T-cell (primary cell): ENCODE data around the gene ALPK3. TPM values are rescaled to one million over a fixed set of nuclear protein-coding genes. Genes with fewer than 3 reads are reported as not detected.

Experiments used
- ATAC-seq, 4 experiments: fragments of 200-7000 bp in 3 of 4; fragments of 150-1000 bp in 1 of 4; cut with Tn5 transposase; replicated peaks in 1 of 4; 1 replicate in 3 of 4; 2 replicates in 1 of 4; pipeline ENCODE4 v1.10.0; 2021; ENCODE audit warnings: moderate library complexity in 3 of 4, mild to moderate bottlenecking in 2 of 4, moderate number of reproducible peaks in 1 of 4
- CTCF ChIA-PET, 2 donors: fragments of 300-600 bp; sonication (Branson Sonifier 250); formaldehyde crosslinking; loops; one replicate each; lab custom pipeline; 2022; ENCODE audit warnings: antibody characterized with exemption in 2 of 2; lab: Charles Lee
- POLR2A ChIA-PET, 2 donors: fragments of 300-600 bp; sonication (Branson Sonifier 250); formaldehyde crosslinking; loops; one replicate each; lab custom pipeline; 2022; ENCODE audit warnings: antibody characterized with exemption in 2 of 2; lab: Charles Lee
- DNase-seq, 35 experiments: peaks; one replicate each; pipeline versions ENCODE4 v3.0.0 to v3.0.0-alpha.2; 2013 to 2023
- H3K27ac ChIP-seq: one replicate; pipeline ENCODE4 v1.5.1; 2013; ENCODE audit warnings: low read length
- H3K27me3 ChIP-seq, 2 experiments: replicated peaks in 1 of 2; 1 replicate in 1 of 2; 2 replicates in 1 of 2; pipeline versions ENCODE4 v1.6.1 to v1.7.0; 2013; ENCODE audit warnings: low read length in 1 of 2, mixed read lengths in 1 of 2; ENCODE audit not compliant: control insufficient read depth in 2 of 2, insufficient read depth in 2 of 2; ENCODE audit errors: extremely low read depth in 1 of 2
- H3K36me3 ChIP-seq, 2 donors: 1 replicate in 1 of 2; 2 replicates in 1 of 2; pipeline versions ENCODE4 v1.6.1 to v1.7.0; 2013; ENCODE audit warnings: low read length in 1 of 2; ENCODE audit not compliant: control insufficient read depth in 2 of 2, insufficient read depth in 1 of 2; ENCODE audit errors: extremely low read depth in 1 of 2
- H3K4me1 ChIP-seq, 2 experiments: 1 replicate in 1 of 2; 2 replicates in 1 of 2; pipeline versions ENCODE4 v1.6.1 to v1.7.0; 2013; ENCODE audit warnings: low read length in 2 of 2, mixed read lengths in 1 of 2; ENCODE audit not compliant: insufficient read depth in 2 of 2, control insufficient read depth in 1 of 2; ENCODE audit errors: extremely low read depth in 1 of 2
- H3K4me3 ChIP-seq, 2 donors: 1 replicate in 1 of 2; 2 replicates in 1 of 2; pipeline versions ENCODE4 v1.5.1 to v1.7.0; 2013; ENCODE audit warnings: mild to moderate bottlenecking in 2 of 2, low read length in 1 of 2, moderate library complexity in 1 of 2; ENCODE audit not compliant: control insufficient read depth in 1 of 2; ENCODE audit errors: extremely low read depth in 1 of 2
- H3K9me3 ChIP-seq: 2 replicates; pipeline ENCODE4 v1.7.0; 2013
- H3K27ac Mint-ChIP-seq, 2 donors: one replicate each; pipeline ENCODE4 v1.8.0; 2020 to 2021; ENCODE audit warnings: mild to moderate bottlenecking in 2 of 2, mixed read lengths in 2 of 2
- H3K27me3 Mint-ChIP-seq, 2 donors: one replicate each; pipeline ENCODE4 v1.8.0; 2021 to 2022; ENCODE audit warnings: mixed read lengths in 2 of 2
- H3K36me3 Mint-ChIP-seq: one replicate; pipeline ENCODE4 v1.8.0; 2021; ENCODE audit warnings: mixed read lengths
- H3K4me1 Mint-ChIP-seq, 3 donors: one replicate each; pipeline ENCODE4 v1.8.0; 2020 to 2022; ENCODE audit warnings: mixed read lengths in 3 of 3, mild to moderate bottlenecking in 1 of 3
- H3K4me3 Mint-ChIP-seq, 3 donors: one replicate each; pipeline ENCODE4 v1.8.0; 2020 to 2022; ENCODE audit warnings: mild to moderate bottlenecking in 3 of 3, mixed read lengths in 3 of 3, moderate library complexity in 3 of 3
- H3K9me3 Mint-ChIP-seq, 3 donors: one replicate each; pipeline ENCODE4 v1.8.0; 2020 to 2022; ENCODE audit warnings: mixed read lengths in 3 of 3
- WGBS: methylation state at CpG from one replicate; pipeline ENCODE4 v1.1.5; 2013; ENCODE audit warnings: missing lambda C conversion rate; ENCODE audit not compliant: insufficient coverage; 5-methylcytosine and 5-hydroxymethylcytosine counted together
- total RNA-seq, 35 experiments: library from RNA in 6 of 35; stranded (reverse) in 6 of 35; fragments of 120-200 nt in 1 of 35; gene quantifications; one replicate each; pipeline versions ENCODE4 v1.2.1 to v1.2.4 and lab custom pipeline; 2013 to 2026

Gene ALPK3
- total RNA-seq, 5 donors from 2014 or later (not counting 1 experiment from before 2014, with no cell fraction given), result 0.16 to 0.82 (median 0.22) TPM

- POLR2A ChIA-PET, result no interaction called here
- 83% methylated on average over 8 of the region's 15 CpGs for WGBS
Observed at GRCh38 chr15:84859651-84860050, 42.5 kb downstream of the ALPK3 start.

GRCh38 chr15:84861781-84862180 lies 44.6 kb downstream of the ALPK3 start:
- no peak for DNase-seq
- H3K9me3 Mint-ChIP-seq, result no peaks in the 10 kb centered on the region
- no peak overlapping the region for H3K27ac Mint-ChIP-seq
- CTCF ChIA-PET, result interaction anchor here in 1 of 2 donors (0.6 to 0.8 kb wide), 2 partner anchors 9 to 228 kb away, joined by 3 to 4 read pairs; no protein-coding TSS in a partner anchor
- H3K36me3 ChIP-seq, result no peaks in the 10 kb centered on the region
- no peak overlapping the region for H3K4me3 ChIP-seq
- no peaks in the 10 kb centered on the region for H3K9me3 ChIP-seq
- peaks cover 0 to 3% of the 10 kb centered on the region in 2 experiments for H3K27me3 ChIP-seq
- no peaks in the 10 kb centered on the region for H3K36me3 Mint-ChIP-seq
- POLR2A ChIA-PET, result no interaction called here
- H3K4me3 Mint-ChIP-seq, result no peak overlapping the region
- ATAC-seq, result no peak
- no peaks in the 10 kb centered on the region for H3K27me3 Mint-ChIP-seq
- H3K4me1 ChIP-seq, result no peaks in the 10 kb centered on the region
- 80% methylated on average over 1 of the region's 3 CpGs for WGBS
- H3K27ac ChIP-seq, result no peak overlapping the region
- H3K4me1 Mint-ChIP-seq, result no peaks in the 10 kb centered on the region

More at GRCh38 chr15:84859651-84860050, 42.5 kb downstream of the ALPK3 start:
- Mint-ChIP-seq H3K9me3 (no peaks in the 10 kb centered on the region), H3K4me3 (no peak overlapping the region), H3K27ac (no peak overlapping the region), H3K36me3 (no peaks in the 10 kb centered on the region), H3K4me1 (no peaks in the 10 kb centered on the region), H3K27me3 (no peaks in the 10 kb centered on the region)
- Histone ChIP-seq H3K9me3 (no peaks in the 10 kb centered on the region), H3K27ac (no peak overlapping the region), H3K36me3 (no peaks in the 10 kb centered on the region), H3K27me3 (peaks cover 0 to 3% of the 10 kb centered on the region in 2 experiments), H3K4me1 (no peaks in the 10 kb centered on the region), H3K4me3 (no peak overlapping the region)
- CTCF ChIA-PET, result no interaction called here
- ATAC-seq (no peak), DNase-seq (no peak)

GRCh38 chr15:84862214-84862975 lies 45.2 kb downstream of the ALPK3 start:
- no peaks in the 10 kb centered on the region for H3K9me3 Mint-ChIP-seq
- CTCF ChIA-PET, result no interaction called here

GRCh38 chr15:84863565-84864443 lies 46.6 kb downstream of the ALPK3 start:
- H3K4me1 Mint-ChIP-seq, result no peaks in the 10 kb centered on the region
- H3K36me3 ChIP-seq, result no peaks in the 10 kb centered on the region
- POLR2A ChIA-PET, result interaction anchor here in 1 of 2 donors (0.8 kb wide), 1 partner anchor 1807 kb away, joined by 3 read pairs; no protein-coding TSS in a partner anchor
- no peaks in the 10 kb centered on the region for H3K9me3 Mint-ChIP-seq
- H3K27me3 Mint-ChIP-seq, result no peaks in the 10 kb centered on the region
- 79% methylated on average over 11 of the region's 13 CpGs for WGBS
- no peak overlapping the region for H3K4me3 Mint-ChIP-seq
- H3K4me1 ChIP-seq, result no peaks in the 10 kb centered on the region
- H3K36me3 Mint-ChIP-seq, result no peaks in the 10 kb centered on the region
- ATAC-seq (no peak), DNase-seq (no peak)
- H3K27ac ChIP-seq, result no peak overlapping the region
- CTCF ChIA-PET, result no interaction called here
- H3K4me3 ChIP-seq, result no peak overlapping the region
- H3K9me3 ChIP-seq, result no peaks in the 10 kb centered on the region
- no peak overlapping the region for H3K27ac Mint-ChIP-seq
- H3K27me3 ChIP-seq, result no peaks in the 10 kb centered on the region

More at GRCh38 chr15:84862214-84862975, 45.2 kb downstream of the ALPK3 start:
- Histone ChIP-seq H3K4me3 (no peak overlapping the region), H3K9me3 (no peaks in the 10 kb centered on the region), H3K27me3 (peaks cover 0 to 3% of the 10 kb centered on the region in 2 experiments), H3K27ac (no peak overlapping the region), H3K36me3 (no peaks in the 10 kb centered on the region), H3K4me1 (no peaks in the 10 kb centered on the region)
- no peaks in the 10 kb centered on the region for H3K27me3 Mint-ChIP-seq
- WGBS, result 93% methylated on average over 11 of the region's 17 CpGs
- POLR2A ChIA-PET, result no interaction called here
- H3K4me1 Mint-ChIP-seq, result no peaks in the 10 kb centered on the region
- H3K27ac Mint-ChIP-seq, result no peak overlapping the region
- no peaks in the 10 kb centered on the region for H3K36me3 Mint-ChIP-seq
- no peak for ATAC-seq
- H3K4me3 Mint-ChIP-seq, result no peak overlapping the region
- no peak for DNase-seq

- ATAC-seq, result no peak
- no peaks in the 10 kb centered on the region for H3K4me1 ChIP-seq
- ChIA-PET POLR2A (interaction anchor here in 1 of 2 donors (0.8 kb wide), 1 partner anchor 1807 kb away, joined by 3 read pairs; no protein-coding TSS in a partner anchor), CTCF (no interaction called here)
- H3K4me3 ChIP-seq, result no peak overlapping the region
- no peak for DNase-seq
- Mint-ChIP-seq H3K27me3 (no peaks in the 10 kb centered on the region), H3K27ac (no peak overlapping the region), H3K4me3 (no peak overlapping the region), H3K36me3 (no peaks in the 10 kb centered on the region), H3K9me3 (no peaks in the 10 kb centered on the region), H3K4me1 (no peaks in the 10 kb centered on the region)
- peaks cover 0 to 1% of the 10 kb centered on the region in 2 experiments for H3K27me3 ChIP-seq
- no peak overlapping the region for H3K27ac ChIP-seq
- H3K36me3 ChIP-seq, result no peaks in the 10 kb centered on the region
- no peaks in the 10 kb centered on the region for H3K9me3 ChIP-seq
- WGBS, result 92% methylated on average over 3 of the region's 7 CpGs
Observed at GRCh38 chr15:84864444-84864795, 47.3 kb downstream of the ALPK3 start.

GRCh38 chr15:84865074-84865569 lies 48.0 kb downstream of the ALPK3 start:
- no peaks in the 10 kb centered on the region for H3K36me3 Mint-ChIP-seq
- DNase-seq (no peak), ATAC-seq (no peak)
- peaks cover 0 to 3% of the 10 kb centered on the region in 2 experiments for H3K27me3 ChIP-seq
- H3K4me1 Mint-ChIP-seq, result no peaks in the 10 kb centered on the region
- no peaks in the 10 kb centered on the region for H3K4me1 ChIP-seq
- no peak overlapping the region for H3K4me3 ChIP-seq
- no peak overlapping the region for H3K27ac ChIP-seq
- no peaks in the 10 kb centered on the region for H3K9me3 Mint-ChIP-seq
- H3K9me3 ChIP-seq, result no peaks in the 10 kb centered on the region
- H3K27me3 Mint-ChIP-seq, result no peaks in the 10 kb centered on the region
- no CpG with 5 or more reads among the region's 5 CpGs for WGBS
- ChIA-PET POLR2A (interaction anchor here in 1 of 2 donors (0.7 kb wide), 1 partner anchor 151 kb away, joined by 6 read pairs; no protein-coding TSS in a partner anchor), CTCF (no interaction called here)
- H3K27ac Mint-ChIP-seq, result no peak overlapping the region
- H3K4me3 Mint-ChIP-seq, result no peak overlapping the region
- H3K36me3 ChIP-seq, result no peaks in the 10 kb centered on the region
